DLD1 (cell line): ENCODE data around the gene PON1.

Experiments used
- in situ Hi-C: cut with HindIII; loops from 2 replicates; pipeline ENCODE4 v1.10.0; 2017; ENCODE audit warnings: low sequenced_read_pairs

The PON1 gene

GRCh38 chr7:95324431-95324830 is at the start of gene PON1:
Gene PON1, minus strand, starts transcription at chr7:95324532. Its CDS starts 57 bp downstream, at chr7:95324475.
- in situ Hi-C loops = no loop called here

- in situ Hi-C loops = no loop called here
Measured at GRCh38 chr7:95373323-95373722, 49.0 kb upstream of the PON1 start.

- in situ Hi-C loops = no loop called here
Measured at GRCh38 chr7:95368235-95368634, 43.9 kb upstream of the PON1 start.

- in situ Hi-C loops = no loop called here
Measured at GRCh38 chr7:95367606-95368005, 43.3 kb upstream of the PON1 start.

- in situ Hi-C loops = no loop called here
Measured at GRCh38 chr7:95365151-95365550, 40.8 kb upstream of the PON1 start.

GRCh38 chr7:95357623-95358022 is 33.3 kb upstream of the PON1 start:
- in situ Hi-C loops = no loop called here

- in situ Hi-C loops = no loop called here
Measured at GRCh38 chr7:95342642-95343307, 18.4 kb upstream of the PON1 start.

GRCh38 chr7:95342029-95342428 is 17.7 kb upstream of the PON1 start:
- in situ Hi-C loops = no loop called here

- in situ Hi-C loops = no loop called here
Measured at GRCh38 chr7:95340491-95340890, 16.2 kb upstream of the PON1 start.

- in situ Hi-C loops = no loop called here
Measured at GRCh38 chr7:95338832-95339231, 14.5 kb upstream of the PON1 start.

- in situ Hi-C loops = no loop called here
Measured at GRCh38 chr7:95335093-95335492, 10.8 kb upstream of the PON1 start.

- in situ Hi-C loops = no loop called here
Measured at GRCh38 chr7:95334447-95334846, 10.1 kb upstream of the PON1 start.

- in situ Hi-C loops = no loop called here
Measured at GRCh38 chr7:95330961-95331337, 6.6 kb upstream of the PON1 start.

GRCh38 chr7:95330204-95330960 is 6.0 kb upstream of the PON1 start:
- in situ Hi-C loops = no loop called here

- in situ Hi-C loops = no loop called here
Measured at GRCh38 chr7:95327356-95327755, 3.0 kb upstream of the PON1 start.

- in situ Hi-C loops = no loop called here
Measured at GRCh38 chr7:95323410-95324129, 762 bp downstream of the PON1 start.

GRCh38 chr7:95322854-95323253 is 1.5 kb downstream of the PON1 start:
- in situ Hi-C loops = no loop called here

GRCh38 chr7:95322396-95322795 is 1.9 kb downstream of the PON1 start:
- in situ Hi-C loops = no loop called here

GRCh38 chr7:95321720-95322119 is 2.6 kb downstream of the PON1 start:
- in situ Hi-C loops = no loop called here

GRCh38 chr7:95320651-95321050 is 3.7 kb downstream of the PON1 start:
- in situ Hi-C loops = no loop called here

- in situ Hi-C loops = no loop called here
Measured at GRCh38 chr7:95319570-95319969, 4.8 kb downstream of the PON1 start.
